Measurements from ENCODE around the gene URGCP. TPM values are rescaled to one million over a fixed set of nuclear protein-coding genes. Genes with fewer than 3 reads are reported as not detected.
A peak's percentile ranks its signal among the peaks of the same experiment; 100 is the strongest.

Gene URGCP
- total RNA-seq, 1 donor from 2014 or later, result 24.4 TPM

DNA sequence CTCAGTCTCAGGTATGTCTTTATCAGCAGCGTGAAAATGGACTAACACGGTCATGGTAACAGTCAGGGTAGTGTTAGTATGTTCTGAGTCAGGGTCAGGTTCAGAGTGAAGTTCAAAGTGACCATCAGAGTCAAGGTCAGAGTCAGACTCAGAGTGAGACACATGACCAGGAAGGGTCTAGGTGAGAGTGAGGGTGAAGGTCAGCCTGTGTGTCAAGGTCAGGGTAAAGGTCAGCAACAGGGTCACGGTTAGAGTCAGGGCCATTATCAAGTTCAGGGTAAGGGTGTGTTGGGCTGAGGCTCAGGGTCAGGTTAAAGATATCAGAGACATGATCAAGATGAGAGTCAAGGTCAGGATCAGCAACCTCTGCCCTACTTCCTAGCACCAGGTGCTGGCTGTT is 41.1 kb downstream of the URGCP start:
- Mint-ChIP-seq H3K4me1 (ENCODE audit: low read depth) (peaks cover 18% of the 10 kb centered on the region), H3K27ac (ENCODE audit: unreplicated experiment) (no peak overlapping the region), H3K27me3 (ENCODE audit: low read depth) (no peaks in the 10 kb centered on the region), H3K9me3 (ENCODE audit: low read depth) (no peaks in the 10 kb centered on the region), H3K4me3 (ENCODE audit: unreplicated experiment) (no peak overlapping the region), H3K36me3 (ENCODE audit: low read depth) (peaks cover 17% of the 10 kb centered on the region)
- no peak for DNase-seq (ENCODE audit: low spot score)
- TF ChIP-seq, protein P1, sequence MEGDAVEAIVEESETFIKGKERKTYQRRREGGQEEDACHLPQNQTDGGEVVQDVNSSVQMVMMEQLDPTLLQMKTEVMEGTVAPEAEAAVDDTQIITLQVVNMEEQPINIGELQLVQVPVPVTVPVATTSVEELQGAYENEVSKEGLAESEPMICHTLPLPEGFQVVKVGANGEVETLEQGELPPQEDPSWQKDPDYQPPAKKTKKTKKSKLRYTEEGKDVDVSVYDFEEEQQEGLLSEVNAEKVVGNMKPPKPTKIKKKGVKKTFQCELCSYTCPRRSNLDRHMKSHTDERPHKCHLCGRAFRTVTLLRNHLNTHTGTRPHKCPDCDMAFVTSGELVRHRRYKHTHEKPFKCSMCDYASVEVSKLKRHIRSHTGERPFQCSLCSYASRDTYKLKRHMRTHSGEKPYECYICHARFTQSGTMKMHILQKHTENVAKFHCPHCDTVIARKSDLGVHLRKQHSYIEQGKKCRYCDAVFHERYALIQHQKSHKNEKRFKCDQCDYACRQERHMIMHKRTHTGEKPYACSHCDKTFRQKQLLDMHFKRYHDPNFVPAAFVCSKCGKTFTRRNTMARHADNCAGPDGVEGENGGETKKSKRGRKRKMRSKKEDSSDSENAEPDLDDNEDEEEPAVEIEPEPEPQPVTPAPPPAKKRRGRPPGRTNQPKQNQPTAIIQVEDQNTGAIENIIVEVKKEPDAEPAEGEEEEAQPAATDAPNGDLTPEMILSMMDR (IDR thresholded peaks at IDR 0.05), result no peak

DNA sequence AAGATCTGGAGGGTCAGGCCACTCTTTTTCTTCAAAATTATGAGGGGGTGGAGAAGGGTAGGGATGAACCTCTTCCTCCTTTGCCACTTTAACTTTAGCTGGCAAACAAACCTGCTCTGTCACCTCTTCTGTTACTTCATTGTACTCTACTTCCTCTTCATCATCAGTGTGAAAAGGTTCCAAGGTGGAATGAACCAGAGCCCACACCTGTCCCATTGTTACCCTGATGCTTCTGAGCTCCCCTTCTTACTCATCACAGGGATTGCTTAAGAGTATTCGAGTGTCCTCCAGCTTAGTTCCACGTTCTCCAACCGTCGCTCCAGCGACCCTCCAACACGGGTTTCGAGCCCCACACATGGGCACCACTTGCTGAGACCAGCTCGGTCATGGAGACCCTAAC is 42.3 kb downstream of the URGCP start:
- no peak for DNase-seq (ENCODE audit: low spot score)
- peaks cover 17% of the 10 kb centered on the region for H3K36me3 Mint-ChIP-seq (ENCODE audit: low read depth)
- peaks cover 10% of the 10 kb centered on the region for H3K4me1 Mint-ChIP-seq (ENCODE audit: low read depth)
- TF ChIP-seq, protein P1 (IDR thresholded peaks at IDR 0.05), result no peak
- no peaks in the 10 kb centered on the region for H3K27me3 Mint-ChIP-seq (ENCODE audit: low read depth)
- no peaks in the 10 kb centered on the region for H3K9me3 Mint-ChIP-seq (ENCODE audit: low read depth)
- no peak overlapping the region for H3K4me3 Mint-ChIP-seq (ENCODE audit: unreplicated experiment)
- no peak overlapping the region for H3K27ac Mint-ChIP-seq (ENCODE audit: unreplicated experiment)

DNA sequence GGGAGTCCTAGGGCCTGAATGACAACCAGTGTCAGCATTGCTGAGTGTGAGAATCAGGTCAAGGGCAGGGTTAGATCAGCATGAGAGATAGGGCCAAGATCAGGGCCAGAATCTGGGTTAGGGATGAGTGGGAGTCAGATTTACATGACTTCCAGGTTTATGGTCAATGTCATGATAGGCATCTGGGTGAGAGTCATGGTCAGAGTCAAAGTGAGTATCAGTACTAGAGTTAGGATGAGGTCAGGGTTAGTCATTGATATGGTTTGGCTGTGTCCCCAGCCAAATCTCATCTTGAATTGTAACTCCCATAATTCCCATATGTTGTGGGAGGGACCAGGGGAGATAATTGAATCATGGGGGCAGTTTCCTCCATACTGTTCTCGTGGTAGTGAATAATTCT is 49.4 kb downstream of the URGCP start:
- no peak overlapping the region for H3K27ac Mint-ChIP-seq (ENCODE audit: unreplicated experiment)
- no peaks in the 10 kb centered on the region for H3K9me3 Mint-ChIP-seq (ENCODE audit: low read depth)
- H3K4me3 Mint-ChIP-seq (ENCODE audit: unreplicated experiment), result no peak overlapping the region
- no peaks in the 10 kb centered on the region for H3K27me3 Mint-ChIP-seq (ENCODE audit: low read depth)
- no peak for DNase-seq (ENCODE audit: low spot score)
- H3K36me3 Mint-ChIP-seq (ENCODE audit: low read depth), result no peaks in the 10 kb centered on the region
- no peaks in the 10 kb centered on the region for H3K4me1 Mint-ChIP-seq (ENCODE audit: low read depth)
- TF ChIP-seq, protein P1 (IDR thresholded peaks at IDR 0.05), result no peak

DNA sequence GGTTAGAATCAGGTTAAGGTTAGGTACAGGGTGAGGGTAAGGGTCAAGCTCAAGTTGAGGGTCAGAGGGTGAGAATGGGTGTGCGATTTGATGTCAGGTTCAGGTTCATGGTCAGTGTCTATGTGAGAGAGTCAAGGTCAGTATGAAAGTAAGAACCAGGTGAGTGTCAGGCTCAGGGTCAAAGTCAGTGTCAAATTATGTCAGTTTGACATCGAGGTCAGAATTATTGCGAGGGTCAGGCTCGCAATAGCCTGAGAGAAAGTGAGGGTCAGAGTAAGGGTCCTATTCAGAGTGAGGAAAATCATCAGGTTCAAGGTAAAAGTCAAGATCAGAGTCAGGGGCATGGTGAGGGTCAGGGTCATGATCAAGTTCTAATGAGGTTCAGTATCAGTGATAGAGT is 50.1 kb downstream of the URGCP start:
- TF ChIP-seq, protein P1 (IDR thresholded peaks at IDR 0.05), result no peak
- Mint-ChIP-seq H3K9me3 (ENCODE audit: low read depth) (no peaks in the 10 kb centered on the region), H3K27me3 (ENCODE audit: low read depth) (no peaks in the 10 kb centered on the region), H3K36me3 (ENCODE audit: low read depth) (no peaks in the 10 kb centered on the region), H3K4me1 (ENCODE audit: low read depth) (no peaks in the 10 kb centered on the region), H3K4me3 (ENCODE audit: unreplicated experiment) (no peak overlapping the region), H3K27ac (ENCODE audit: unreplicated experiment) (no peak overlapping the region)
- DNase-seq (ENCODE audit: low spot score), result no peak

DNA sequence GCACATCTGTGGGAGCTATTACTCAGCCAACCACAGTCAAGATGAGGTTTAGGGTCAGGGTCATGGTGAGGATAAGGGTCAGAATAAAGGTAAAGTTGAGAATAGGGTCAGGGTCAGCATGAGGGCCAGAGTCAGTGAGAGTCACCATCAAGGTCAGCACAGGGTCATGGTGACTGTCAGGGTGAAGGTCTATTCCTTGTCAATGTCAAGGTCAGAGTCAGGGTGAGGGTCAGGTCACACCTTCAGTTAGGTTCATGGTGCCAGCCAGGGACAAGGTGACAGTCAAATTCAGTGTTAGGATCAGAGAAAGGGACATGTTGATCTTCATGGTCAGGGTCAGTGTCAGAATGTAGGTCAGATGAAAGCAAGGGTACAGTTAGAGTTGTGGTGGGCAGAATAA is 51.2 kb downstream of the URGCP start:
- DNase-seq (ENCODE audit: low spot score), result no peak
- H3K27me3 Mint-ChIP-seq (ENCODE audit: low read depth), result no peaks in the 10 kb centered on the region
- H3K9me3 Mint-ChIP-seq (ENCODE audit: low read depth), result no peaks in the 10 kb centered on the region
- TF ChIP-seq, protein P1 (IDR thresholded peaks at IDR 0.05), result no peak
- peak overlapping the region; percentile 38 for H3K27ac Mint-ChIP-seq (ENCODE audit: unreplicated experiment)
- no peaks in the 10 kb centered on the region for H3K36me3 Mint-ChIP-seq (ENCODE audit: low read depth)
- H3K4me3 Mint-ChIP-seq (ENCODE audit: unreplicated experiment), result no peak overlapping the region
- no peaks in the 10 kb centered on the region for H3K4me1 Mint-ChIP-seq (ENCODE audit: low read depth)
